H1 (cell line): ENCODE results near the gene HOXD1.

Source experiments
- CEBPB ChIP-seq: IDR thresholded peaks from 2 replicates; pipeline ENCODE4 v1.6.1; 2012; ENCODE audit warnings: low read depth, low read length
- CHD2 ChIP-seq: IDR thresholded peaks from 2 replicates; pipeline ENCODE4 v1.6.1; 2012; ENCODE audit warnings: low read length, improper control_type of control experiment
- CTCF ChIP-seq, 3 experiments: IDR thresholded peaks; 1 replicate in 2 of 3; 2 replicates in 1 of 3; pipeline versions ENCODE4 v1.5.1 to v1.6.1; 2011; ENCODE audit warnings: low read length in 3 of 3, mild to moderate bottlenecking in 3 of 3, inconsistent platforms in 2 of 3, low read depth in 1 of 3, moderate library complexity in 1 of 3; ENCODE audit not compliant: insufficient read depth in 1 of 3; ENCODE audit errors: control extremely low read depth in 1 of 3
- EP300 ChIP-seq, 2 experiments: IDR thresholded peaks; 1 replicate in 1 of 2; 2 replicates in 1 of 2; pipeline ENCODE4 v1.6.1; 2011 to 2012; ENCODE audit warnings: low read depth in 2 of 2, low read length in 2 of 2, mild to moderate bottlenecking in 2 of 2, borderline replicate concordance in 1 of 2, inconsistent platforms in 1 of 2, moderate library complexity in 1 of 2
- JUND ChIP-seq: IDR thresholded peaks from 2 replicates; pipeline ENCODE4 v1.6.1; 2011; ENCODE audit warnings: mild to moderate bottlenecking, improper control_type of control experiment, low read length
- PHF8 ChIP-seq: fragments of 200-600 bp; sonication (generic); conservative IDR thresholded peaks from 2 replicates; pipeline ENCODE4 v1.7.1; 2012; ENCODE audit warnings: low read depth, mild to moderate bottlenecking, inconsistent platforms, low read length, moderate library complexity
- POLR2AphosphoS5 ChIP-seq: IDR thresholded peaks from 2 replicates; pipeline ENCODE4 v1.6.1; 2011; ENCODE audit warnings: low read depth, low read length
- RAD21 ChIP-seq, 2 experiments: IDR thresholded peaks in 1 of 2; conservative IDR thresholded peaks in 1 of 2; 2 replicates each; pipeline ENCODE4 v1.6.1; 2011; ENCODE audit warnings: low read depth in 2 of 2, low read length in 2 of 2, improper control_type of control experiment in 1 of 2, inconsistent platforms in 1 of 2, mild to moderate bottlenecking in 1 of 2, moderate library complexity in 1 of 2
- TAF1 ChIP-seq: IDR thresholded peaks from 2 replicates; pipeline ENCODE4 v1.6.1; 2011; ENCODE audit warnings: mild to moderate bottlenecking, low read depth, low read length

DNA sequence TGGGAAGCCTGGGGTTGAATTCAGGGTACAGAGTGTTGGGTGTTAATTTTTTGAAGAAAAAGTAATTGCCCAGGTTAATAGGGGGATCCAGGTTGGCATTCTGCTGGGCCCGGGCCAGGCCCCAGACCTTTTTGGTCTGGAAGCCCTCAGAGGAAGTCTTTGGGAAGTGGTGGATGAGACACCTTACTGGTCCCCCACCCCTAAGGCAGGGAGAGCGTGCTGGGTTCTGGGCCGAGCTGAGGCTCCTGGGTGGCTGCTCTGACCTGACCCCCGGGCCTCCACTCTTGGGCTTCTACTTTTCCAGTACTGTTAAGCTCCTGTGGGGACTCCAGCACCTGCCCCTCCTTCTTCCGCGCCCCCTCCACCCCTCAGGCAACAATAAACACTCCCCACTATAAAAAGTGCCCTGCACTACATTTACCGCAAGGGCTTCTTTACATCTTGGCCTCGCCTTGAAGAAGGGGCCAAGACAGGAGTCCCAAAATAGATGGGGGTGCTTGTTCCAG lies 32.1 kb upstream of the HOXD1 start:
- TF ChIP-seq CTCF (IDR thresholded peaks at IDR 0.05; ENCODE audit: control extremely low read depth in 1 of 3, insufficient read depth in 1 of 3, low read depth in 1 of 3, low read length in 3 of 3) (no peak), PHF8 (no peak), TAF1 (no peak), POLR2AphosphoS5 (no peak), JUND (no peak), EP300 (IDR thresholded peaks at IDR 0.05; ENCODE audit: borderline replicate concordance in 1 of 2, low read depth in 2 of 2, low read length in 2 of 2) (no peak), RAD21 (IDR thresholded peaks at IDR 0.05 in 1 of 2, conservative IDR thresholded peaks at IDR 0.05 in 1 of 2; ENCODE audit: low read depth in 2 of 2, low read length in 2 of 2) (no peak), CEBPB (no peak), CHD2 (no peak)
